H1 (cell line): ENCODE measurements around the gene SEZ6. TPM values are rescaled to one million over a fixed set of nuclear protein-coding genes. Genes with fewer than 3 reads are reported as not detected.

ENCODE experiments used
- BACH1 ChIP-seq: IDR thresholded peaks from 2 replicates; pipeline ENCODE4 v1.6.1; 2012; ENCODE audit warnings: low read length, improper control_type of control experiment
- CEBPB ChIP-seq: IDR thresholded peaks from 2 replicates; pipeline ENCODE4 v1.6.1; 2012; ENCODE audit warnings: low read depth, low read length
- CHD2 ChIP-seq: IDR thresholded peaks from 2 replicates; pipeline ENCODE4 v1.6.1; 2012; ENCODE audit warnings: low read length, improper control_type of control experiment
- CTBP2 ChIP-seq: IDR thresholded peaks from 2 replicates; pipeline ENCODE4 v1.7.0; 2011; ENCODE audit warnings: borderline replicate concordance, mild to moderate bottlenecking, moderate library complexity, mixed read lengths, low read length; ENCODE audit not compliant: insufficient read depth, insufficient read length
- NANOG ChIP-seq: IDR thresholded peaks from 2 replicates; pipeline ENCODE4 v1.6.1; 2011; ENCODE audit warnings: low read length, low read depth, mild to moderate bottlenecking, inconsistent platforms; ENCODE audit not compliant: insufficient read depth, poor library complexity, severe bottlenecking
- POLR2A ChIP-seq, 2 experiments: IDR thresholded peaks; 1 replicate in 1 of 2; 2 replicates in 1 of 2; pipeline ENCODE4 v1.6.1; 2011; ENCODE audit warnings: low read depth in 2 of 2, low read length in 2 of 2, mild to moderate bottlenecking in 2 of 2; ENCODE audit errors: control extremely low read depth in 1 of 2
- POLR2AphosphoS5 ChIP-seq: IDR thresholded peaks from 2 replicates; pipeline ENCODE4 v1.6.1; 2011; ENCODE audit warnings: low read depth, low read length
- SUZ12 ChIP-seq: fragments of 200-600 bp; sonication (generic); IDR thresholded peaks from 2 replicates; pipeline ENCODE4 v1.6.1; 2012; ENCODE audit warnings: mild to moderate bottlenecking, inconsistent platforms, low read length, moderate library complexity, mixed read lengths
- TAF7 ChIP-seq: optimal IDR thresholded peaks from 2 replicates; pipeline ENCODE3; 2011; ENCODE audit warnings: low read depth, mild to moderate bottlenecking, inconsistent platforms, low read length, moderate library complexity, borderline replicate concordance
- TCF12 ChIP-seq: IDR thresholded peaks from 2 replicates; pipeline ENCODE4 v1.6.1; 2011; ENCODE audit warnings: low read depth, mild to moderate bottlenecking, low read length
- TEAD4 ChIP-seq: IDR thresholded peaks from 2 replicates; pipeline ENCODE4 v1.6.1; 2012; ENCODE audit warnings: low read depth, low read length, inconsistent platforms, mixed read lengths
- polyA plus RNA-seq, 7 experiments: library from polyadenylated mRNA; depleted of rRNA in 3 of 7; stranded (reverse) in 5 of 7; unstranded in 2 of 7; fragments of >200 nt in 5 of 7; fragments of 200-250 nt in 2 of 7; gene quantifications; 1 replicate in 5 of 7; 2 replicates in 1 of 7; 4 replicates in 1 of 7; pipeline versions ENCODE4 v1.2.1 to v1.2.3, GENCODE V29; 2011 to 2013; ENCODE audit warnings: missing spikeins in 2 of 7, mixed read lengths in 2 of 7
- total RNA-seq: library from RNA; stranded (reverse); fragmentation: NEBNext Ultra II Directional; extraction: Animal tissue kit (Norgen Biotek cat#: 25700); gene quantifications from 2 replicates; pipeline ENCODE4 v1.2.1, GENCODE V29; 2021
- TF ChIP-seq, protein P1 (sequence below): fragments of 300-600 bp; sonication (generic); IDR thresholded peaks from 2 replicates; pipeline ENCODE4 v1.7.1; 2012; ENCODE audit warnings: low read length, moderate library complexity, mild to moderate bottlenecking, inconsistent platforms; ENCODE audit not compliant: insufficient replicate concordance

SEZ6 gene
- total and polyA plus RNA-seq, 2 of the 8 experiments (the other 6 are each of a cell fraction or from before 2014, with no cell fraction given) = 6.9 to 16.1 TPM

DNA sequence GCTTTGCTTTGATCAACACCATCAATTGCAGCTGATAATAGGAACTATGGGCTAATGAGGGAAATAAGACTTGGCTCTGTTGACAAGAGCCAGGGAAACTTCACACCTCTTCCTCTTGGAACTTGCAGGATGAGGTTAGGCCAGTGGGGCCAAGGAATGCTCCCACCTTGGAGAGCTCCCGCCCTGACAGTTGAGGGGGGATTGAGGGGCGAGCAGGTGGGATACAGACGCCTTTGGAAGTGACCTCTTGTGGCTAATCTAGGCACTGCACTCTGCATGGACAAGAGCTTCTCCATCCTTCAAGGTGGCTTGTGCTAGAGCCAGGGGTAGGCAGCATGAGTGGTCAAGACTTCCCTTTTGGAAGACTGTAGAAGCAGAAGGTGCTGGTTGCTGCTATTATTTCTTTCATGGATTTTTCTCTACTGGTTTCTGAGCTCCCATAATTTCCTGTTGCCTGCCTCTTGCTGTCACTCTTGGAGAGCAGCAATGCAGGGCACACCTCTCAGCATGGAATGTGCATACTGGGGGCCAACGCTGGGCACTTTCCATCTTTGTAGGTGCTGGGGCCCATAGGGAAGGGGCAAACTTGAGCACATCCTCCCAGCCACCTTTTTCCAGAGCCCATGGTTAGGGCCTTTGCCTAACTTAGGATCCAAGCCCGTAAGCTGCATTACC is 52.3 kb downstream of the SEZ6 start (continued):
- TF ChIP-seq, protein P1, sequence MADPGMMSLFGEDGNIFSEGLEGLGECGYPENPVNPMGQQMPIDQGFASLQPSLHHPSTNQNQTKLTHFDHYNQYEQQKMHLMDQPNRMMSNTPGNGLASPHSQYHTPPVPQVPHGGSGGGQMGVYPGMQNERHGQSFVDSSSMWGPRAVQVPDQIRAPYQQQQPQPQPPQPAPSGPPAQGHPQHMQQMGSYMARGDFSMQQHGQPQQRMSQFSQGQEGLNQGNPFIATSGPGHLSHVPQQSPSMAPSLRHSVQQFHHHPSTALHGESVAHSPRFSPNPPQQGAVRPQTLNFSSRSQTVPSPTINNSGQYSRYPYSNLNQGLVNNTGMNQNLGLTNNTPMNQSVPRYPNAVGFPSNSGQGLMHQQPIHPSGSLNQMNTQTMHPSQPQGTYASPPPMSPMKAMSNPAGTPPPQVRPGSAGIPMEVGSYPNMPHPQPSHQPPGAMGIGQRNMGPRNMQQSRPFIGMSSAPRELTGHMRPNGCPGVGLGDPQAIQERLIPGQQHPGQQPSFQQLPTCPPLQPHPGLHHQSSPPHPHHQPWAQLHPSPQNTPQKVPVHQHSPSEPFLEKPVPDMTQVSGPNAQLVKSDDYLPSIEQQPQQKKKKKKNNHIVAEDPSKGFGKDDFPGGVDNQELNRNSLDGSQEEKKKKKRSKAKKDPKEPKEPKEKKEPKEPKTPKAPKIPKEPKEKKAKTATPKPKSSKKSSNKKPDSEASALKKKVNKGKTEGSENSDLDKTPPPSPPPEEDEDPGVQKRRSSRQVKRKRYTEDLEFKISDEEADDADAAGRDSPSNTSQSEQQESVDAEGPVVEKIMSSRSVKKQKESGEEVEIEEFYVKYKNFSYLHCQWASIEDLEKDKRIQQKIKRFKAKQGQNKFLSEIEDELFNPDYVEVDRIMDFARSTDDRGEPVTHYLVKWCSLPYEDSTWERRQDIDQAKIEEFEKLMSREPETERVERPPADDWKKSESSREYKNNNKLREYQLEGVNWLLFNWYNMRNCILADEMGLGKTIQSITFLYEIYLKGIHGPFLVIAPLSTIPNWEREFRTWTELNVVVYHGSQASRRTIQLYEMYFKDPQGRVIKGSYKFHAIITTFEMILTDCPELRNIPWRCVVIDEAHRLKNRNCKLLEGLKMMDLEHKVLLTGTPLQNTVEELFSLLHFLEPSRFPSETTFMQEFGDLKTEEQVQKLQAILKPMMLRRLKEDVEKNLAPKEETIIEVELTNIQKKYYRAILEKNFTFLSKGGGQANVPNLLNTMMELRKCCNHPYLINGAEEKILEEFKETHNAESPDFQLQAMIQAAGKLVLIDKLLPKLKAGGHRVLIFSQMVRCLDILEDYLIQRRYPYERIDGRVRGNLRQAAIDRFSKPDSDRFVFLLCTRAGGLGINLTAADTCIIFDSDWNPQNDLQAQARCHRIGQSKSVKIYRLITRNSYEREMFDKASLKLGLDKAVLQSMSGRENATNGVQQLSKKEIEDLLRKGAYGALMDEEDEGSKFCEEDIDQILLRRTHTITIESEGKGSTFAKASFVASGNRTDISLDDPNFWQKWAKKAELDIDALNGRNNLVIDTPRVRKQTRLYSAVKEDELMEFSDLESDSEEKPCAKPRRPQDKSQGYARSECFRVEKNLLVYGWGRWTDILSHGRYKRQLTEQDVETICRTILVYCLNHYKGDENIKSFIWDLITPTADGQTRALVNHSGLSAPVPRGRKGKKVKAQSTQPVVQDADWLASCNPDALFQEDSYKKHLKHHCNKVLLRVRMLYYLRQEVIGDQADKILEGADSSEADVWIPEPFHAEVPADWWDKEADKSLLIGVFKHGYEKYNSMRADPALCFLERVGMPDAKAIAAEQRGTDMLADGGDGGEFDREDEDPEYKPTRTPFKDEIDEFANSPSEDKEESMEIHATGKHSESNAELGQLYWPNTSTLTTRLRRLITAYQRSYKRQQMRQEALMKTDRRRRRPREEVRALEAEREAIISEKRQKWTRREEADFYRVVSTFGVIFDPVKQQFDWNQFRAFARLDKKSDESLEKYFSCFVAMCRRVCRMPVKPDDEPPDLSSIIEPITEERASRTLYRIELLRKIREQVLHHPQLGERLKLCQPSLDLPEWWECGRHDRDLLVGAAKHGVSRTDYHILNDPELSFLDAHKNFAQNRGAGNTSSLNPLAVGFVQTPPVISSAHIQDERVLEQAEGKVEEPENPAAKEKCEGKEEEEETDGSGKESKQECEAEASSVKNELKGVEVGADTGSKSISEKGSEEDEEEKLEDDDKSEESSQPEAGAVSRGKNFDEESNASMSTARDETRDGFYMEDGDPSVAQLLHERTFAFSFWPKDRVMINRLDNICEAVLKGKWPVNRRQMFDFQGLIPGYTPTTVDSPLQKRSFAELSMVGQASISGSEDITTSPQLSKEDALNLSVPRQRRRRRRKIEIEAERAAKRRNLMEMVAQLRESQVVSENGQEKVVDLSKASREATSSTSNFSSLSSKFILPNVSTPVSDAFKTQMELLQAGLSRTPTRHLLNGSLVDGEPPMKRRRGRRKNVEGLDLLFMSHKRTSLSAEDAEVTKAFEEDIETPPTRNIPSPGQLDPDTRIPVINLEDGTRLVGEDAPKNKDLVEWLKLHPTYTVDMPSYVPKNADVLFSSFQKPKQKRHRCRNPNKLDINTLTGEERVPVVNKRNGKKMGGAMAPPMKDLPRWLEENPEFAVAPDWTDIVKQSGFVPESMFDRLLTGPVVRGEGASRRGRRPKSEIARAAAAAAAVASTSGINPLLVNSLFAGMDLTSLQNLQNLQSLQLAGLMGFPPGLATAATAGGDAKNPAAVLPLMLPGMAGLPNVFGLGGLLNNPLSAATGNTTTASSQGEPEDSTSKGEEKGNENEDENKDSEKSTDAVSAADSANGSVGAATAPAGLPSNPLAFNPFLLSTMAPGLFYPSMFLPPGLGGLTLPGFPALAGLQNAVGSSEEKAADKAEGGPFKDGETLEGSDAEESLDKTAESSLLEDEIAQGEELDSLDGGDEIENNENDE = no peak
- TF ChIP-seq CTBP2 (peak; percentile 84), SUZ12 (no peak), CEBPB (no peak), BACH1 (no peak), TEAD4 (peak; percentile 86), CHD2 (no peak), TCF12 (peak; percentile 92; the same call in 1 of the 2 replicates), POLR2A (IDR thresholded peaks at IDR 0.05; ENCODE audit: control extremely low read depth in 1 of 2, low read depth in 2 of 2, low read length in 2 of 2) (no peak), POLR2AphosphoS5 (no peak), TAF7 (peak; percentile 27), NANOG (no peak)
